ENCODE results near the gene SEMA6A. TPM values are rescaled to one million over a fixed set of nuclear protein-coding genes. Genes with fewer than 3 reads are reported as not detected.

Gene SEMA6A
- total and polyA plus RNA-seq, 9 of the 15 experiments (the other 6 are each of a cell fraction or from before 2014, with no cell fraction given): 0.04 to 0.42 (median 0.18) TPM; not detected in 5

GRCh38 chr5:116544531-116545241, 29.9 kb downstream of the SEMA6A start (continued):
- no peak for TF ChIP-seq THAP12 (CRISPR knock-in tag; IDR thresholded peaks at IDR 0.05)
- no peak for TF ChIP-seq SRSF3 (IDR thresholded peaks at IDR 0.05; ENCODE audit: insufficient read depth, low read length)

- Histone ChIP-seq H3K79me2 (ENCODE audit: control insufficient read depth, insufficient read depth, low read length) (no peaks in the 10 kb centered on the region), H3K4me3 (no peak overlapping the region), H3K9me1 (ENCODE audit: control insufficient read depth, insufficient read depth, low read length) (no peaks in the 10 kb centered on the region), H3K4me2 (ENCODE audit: insufficient read depth, low read length) (no peak overlapping the region), H4K20me1 (replicated peaks; ENCODE audit: control insufficient read depth, insufficient read depth, low read length) (no peaks in the 10 kb centered on the region), H3K27me3 (ENCODE audit: control insufficient read depth in 2 of 2, insufficient read depth in 2 of 2, low read length in 2 of 2) (no peaks in the 10 kb centered on the region), H3K27ac (ENCODE audit: extremely low read depth, low read depth, low read length) (no peak overlapping the region), H2AFZ (ENCODE audit: low read depth, low read length) (no peak overlapping the region), H3K9ac (ENCODE audit: insufficient read depth in 1 of 2, low read depth in 2 of 2, low read length in 2 of 2) (no peak overlapping the region), H3K9me3 (replicated peaks; ENCODE audit: control insufficient read depth, insufficient read depth, low read depth, low read length) (no peaks in the 10 kb centered on the region; the same call in none of the 2 replicates), H3K36me3 (ENCODE audit: control insufficient read depth, insufficient read depth, low read length) (no peaks in the 10 kb centered on the region), H3K4me1 (replicated peaks in 1 of 2; ENCODE audit: control insufficient read depth in 2 of 2, insufficient read depth in 2 of 2, low read length in 2 of 2) (no peaks in the 10 kb centered on the region)
- CTCF ChIA-PET (ENCODE audit: low intra/inter-chr PET ratio): no interaction called here
- 0% methylated on average over 3 of the region's 3 CpGs for WGBS (ENCODE audit: insufficient coverage, low coverage, missing lambda C conversion rate)
- no peak for DNase-seq (ENCODE audit: extremely low read depth in 1 of 4, low spot score in 3 of 4)
- POLR2A ChIA-PET: no interaction called here
- BruUV-seq (replicated peaks): no TSS peak
- intact Hi-C loops (cut with micrococcal nuclease) (no loop called here), in situ Hi-C loops (cut with MboI) (no loop called here)
- no peak for ATAC-seq
- no peak for FAIRE-seq
- TF ChIP-seq HMBOX1 (IDR thresholded peaks at IDR 0.05) (no peak), ZNF280B (CRISPR knock-in tag; IDR thresholded peaks at IDR 0.05) (no peak), GMEB1 (CRISPR knock-in tag; IDR thresholded peaks at IDR 0.05) (no peak), HNRNPL (IDR thresholded peaks at IDR 0.05; ENCODE audit: low read depth, low read length) (no peak), CREB1 (IDR thresholded peaks at IDR 0.05) (no peak), CREB1 (CRISPR knock-in tag; IDR thresholded peaks at IDR 0.05) (no peak), BRD9 (IDR thresholded peaks at IDR 0.05; ENCODE audit: low read depth, partially characterized antibody) (no peak)
These were observed 31.1 kb downstream of the SEMA6A start for GRCh38 chr5:116543501-116543900.

All from K562 (cell line).